ENCODE measurements around the gene CAPN7.
A peak's percentile ranks its signal among the peaks of the same experiment; 100 is the strongest.

CAPN7 gene

GRCh38 chr3:15199493-15200105 lies 6.4 kb upstream of the CAPN7 start:
- no peak for DNase-seq (ENCODE audit: low read depth)

- no peak for DNase-seq (ENCODE audit: low read depth)
Observed at GRCh38 chr3:15204005-15204404, 2.0 kb upstream of the CAPN7 start.

- DNase-seq (ENCODE audit: low read depth), result no peak
Observed at GRCh38 chr3:15205482-15205933, 538 bp upstream of the CAPN7 start.

- no peak for DNase-seq (ENCODE audit: low read depth)
Observed at GRCh38 chr3:15206662-15207576, 873 bp downstream of the CAPN7 start.

- no peak for DNase-seq (ENCODE audit: low read depth)
Observed at GRCh38 chr3:15207836-15208504, 1.9 kb downstream of the CAPN7 start.

GRCh38 chr3:15211937-15212336 lies 5.9 kb downstream of the CAPN7 start:
- no peak for DNase-seq (ENCODE audit: low read depth)

GRCh38 chr3:15214758-15215157 lies 8.7 kb downstream of the CAPN7 start:
- no peak for DNase-seq (ENCODE audit: low read depth)

GRCh38 chr3:15215996-15216395 lies 9.9 kb downstream of the CAPN7 start:
- DNase-seq (ENCODE audit: low read depth), result no peak

GRCh38 chr3:15216501-15216900 lies 10.5 kb downstream of the CAPN7 start:
- no peak for DNase-seq (ENCODE audit: low read depth)

GRCh38 chr3:15217011-15217671 lies 11.1 kb downstream of the CAPN7 start:
- DNase-seq (ENCODE audit: low read depth), result no peak

GRCh38 chr3:15217841-15218267 lies 11.8 kb downstream of the CAPN7 start:
- no peak for DNase-seq (ENCODE audit: low read depth)

- DNase-seq (ENCODE audit: low read depth), result no peak
Observed at GRCh38 chr3:15218689-15219088, 12.6 kb downstream of the CAPN7 start.

GRCh38 chr3:15220056-15220455 lies 14.0 kb downstream of the CAPN7 start:
- no peak for DNase-seq (ENCODE audit: low read depth)

GRCh38 chr3:15220661-15221060 lies 14.6 kb downstream of the CAPN7 start:
- no peak for DNase-seq (ENCODE audit: low read depth)

- no peak for DNase-seq (ENCODE audit: low read depth)
Observed at GRCh38 chr3:15221574-15222217, 15.7 kb downstream of the CAPN7 start.

GRCh38 chr3:15223685-15224572 lies 17.9 kb downstream of the CAPN7 start:
- DNase-seq (ENCODE audit: low read depth), result no peak

- no peak for DNase-seq (ENCODE audit: low read depth)
Observed at GRCh38 chr3:15228147-15228546, 22.1 kb downstream of the CAPN7 start.

GRCh38 chr3:15229262-15229661 lies 23.2 kb downstream of the CAPN7 start:
- no peak for DNase-seq (ENCODE audit: low read depth)

GRCh38 chr3:15241341-15241740 lies 35.3 kb downstream of the CAPN7 start:
- DNase-seq (ENCODE audit: low read depth), result peak; percentile 13

GRCh38 chr3:15243822-15244482 lies 37.9 kb downstream of the CAPN7 start:
- DNase-seq (ENCODE audit: low read depth), result no peak

Measured in activated T-helper 1 cell treated with Interleukin-2 at 50 U/mL for 16 hours (primary cell).